Measurements from ENCODE around the gene ERICH6. TPM values are rescaled to one million over a fixed set of nuclear protein-coding genes. Genes with fewer than 3 reads are reported as not detected.

The ERICH6 gene
- total RNA-seq, 1 experiment from 2014 or later: not detected

DNA sequence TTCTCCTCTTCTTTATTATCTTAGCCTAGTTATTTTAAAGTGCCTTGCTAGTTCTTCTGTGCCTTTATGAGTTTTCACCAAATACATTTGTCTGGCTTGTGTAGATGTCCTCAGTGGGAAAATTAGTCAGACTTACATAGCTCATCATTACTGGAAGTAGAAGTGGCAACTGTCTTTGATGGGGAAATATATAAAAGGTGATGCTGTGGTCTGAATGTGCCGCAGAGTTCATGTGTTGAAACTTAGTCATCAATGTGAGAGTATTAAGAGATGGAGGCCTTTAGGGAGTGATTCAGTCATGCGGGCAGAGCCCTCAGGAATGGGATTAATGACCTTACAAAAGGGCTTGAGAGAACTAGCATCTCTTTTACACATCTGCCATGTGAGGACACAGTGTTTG is 6.4 kb upstream of the ERICH6 start:
- Histone ChIP-seq H4K20me1 (ENCODE audit: insufficient read depth) (no peaks in the 10 kb centered on the region), H3K27me3 (ENCODE audit: insufficient read depth, low read depth) (no peaks in the 10 kb centered on the region), H3K4me3 (no peak overlapping the region), H3K9me3 (ENCODE audit: insufficient read depth, low read depth) (peaks cover 19% of the 10 kb centered on the region), H3K4me2 (no peak overlapping the region), H2AFZ (no peak overlapping the region), H3F3A (ENCODE audit: insufficient read depth, low read depth) (no peaks in the 10 kb centered on the region), H3K36me3 (ENCODE audit: low read depth) (no peaks in the 10 kb centered on the region), H3K4me1 (replicated peaks; ENCODE audit: insufficient read depth) (no peaks in the 10 kb centered on the region), H3K79me2 (ENCODE audit: low read depth) (no peaks in the 10 kb centered on the region), H3K27ac (no peak overlapping the region), H3K9me2 (ENCODE audit: insufficient read depth) (no peaks in the 10 kb centered on the region)
- DNase-seq: no peak
- BruUV-seq (replicated peaks): no TSS peak
- intact Hi-C loops (cut with micrococcal nuclease; ENCODE audit: unreplicated experiment): no loop called here
- POLR2A ChIA-PET (ENCODE audit: unreplicated experiment): no interaction called here
- no peak for TF ChIP-seq EZH2 (IDR thresholded peaks at IDR 0.05; ENCODE audit: low read depth)
- TF ChIP-seq, protein P1, sequence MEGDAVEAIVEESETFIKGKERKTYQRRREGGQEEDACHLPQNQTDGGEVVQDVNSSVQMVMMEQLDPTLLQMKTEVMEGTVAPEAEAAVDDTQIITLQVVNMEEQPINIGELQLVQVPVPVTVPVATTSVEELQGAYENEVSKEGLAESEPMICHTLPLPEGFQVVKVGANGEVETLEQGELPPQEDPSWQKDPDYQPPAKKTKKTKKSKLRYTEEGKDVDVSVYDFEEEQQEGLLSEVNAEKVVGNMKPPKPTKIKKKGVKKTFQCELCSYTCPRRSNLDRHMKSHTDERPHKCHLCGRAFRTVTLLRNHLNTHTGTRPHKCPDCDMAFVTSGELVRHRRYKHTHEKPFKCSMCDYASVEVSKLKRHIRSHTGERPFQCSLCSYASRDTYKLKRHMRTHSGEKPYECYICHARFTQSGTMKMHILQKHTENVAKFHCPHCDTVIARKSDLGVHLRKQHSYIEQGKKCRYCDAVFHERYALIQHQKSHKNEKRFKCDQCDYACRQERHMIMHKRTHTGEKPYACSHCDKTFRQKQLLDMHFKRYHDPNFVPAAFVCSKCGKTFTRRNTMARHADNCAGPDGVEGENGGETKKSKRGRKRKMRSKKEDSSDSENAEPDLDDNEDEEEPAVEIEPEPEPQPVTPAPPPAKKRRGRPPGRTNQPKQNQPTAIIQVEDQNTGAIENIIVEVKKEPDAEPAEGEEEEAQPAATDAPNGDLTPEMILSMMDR (conservative IDR thresholded peaks at IDR 0.05): no peak
- CTCF ChIA-PET: no interaction called here

DNA sequence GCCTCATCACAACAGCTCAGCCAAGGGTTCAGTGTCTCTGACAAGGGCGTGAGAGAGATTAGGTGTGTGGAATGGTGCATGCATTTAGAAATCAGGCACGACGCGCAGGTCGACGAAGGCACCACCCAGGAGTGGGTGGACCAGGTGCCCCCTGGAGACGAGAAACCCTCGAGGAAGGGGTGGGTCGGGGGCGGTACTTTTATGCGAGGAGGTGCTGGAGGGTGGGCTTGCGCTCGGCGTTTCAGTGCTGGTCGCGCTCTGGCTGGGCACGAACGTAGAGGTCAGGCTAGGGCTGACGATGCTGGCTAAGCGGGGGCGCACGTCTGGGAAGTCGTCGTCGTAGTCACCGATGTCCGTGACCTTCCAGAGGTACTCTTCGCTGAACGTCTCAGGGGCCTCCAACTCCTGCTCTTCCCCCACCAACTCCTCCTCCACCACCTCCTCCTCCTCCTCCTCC is 393 bp downstream of the ERICH6 start:
- TF ChIP-seq, protein P1 (conservative IDR thresholded peaks at IDR 0.05): no peak
- TF ChIP-seq EZH2 (IDR thresholded peaks at IDR 0.05; ENCODE audit: low read depth): no peak
- Histone ChIP-seq H3F3A (ENCODE audit: insufficient read depth, low read depth) (peaks cover 16% of the 10 kb centered on the region), H3K9me3 (ENCODE audit: insufficient read depth, low read depth) (peaks cover 4% of the 10 kb centered on the region; the same call in 1 of the 2 replicates), H3K4me1 (replicated peaks; ENCODE audit: insufficient read depth) (no peaks in the 10 kb centered on the region), H4K20me1 (ENCODE audit: insufficient read depth) (no peaks in the 10 kb centered on the region), H3K4me2 (peak overlapping the region; percentile 91), H3K27me3 (ENCODE audit: insufficient read depth, low read depth) (no peaks in the 10 kb centered on the region), H3K9me2 (ENCODE audit: insufficient read depth) (no peaks in the 10 kb centered on the region), H3K27ac (no peak overlapping the region), H3K36me3 (ENCODE audit: low read depth) (no peaks in the 10 kb centered on the region), H3K79me2 (ENCODE audit: low read depth) (no peaks in the 10 kb centered on the region), H2AFZ (peak overlapping the region; percentile 93), H3K4me3 (peak overlapping the region; percentile 72)
- CTCF ChIA-PET: interaction anchor here (0.6 to 0.7 kb wide), 3 partner anchors 122 to 796 kb away, joined by 4 to 29 read pairs (median 11); no protein-coding TSS in a partner anchor
- DNase-seq: no peak
- TSS peak; percentile 75 for BruUV-seq (replicated peaks)
- POLR2A ChIA-PET (ENCODE audit: unreplicated experiment): interaction anchor here (0.7 to 1.1 kb wide), 3 partner anchors 104 to 733 kb away, joined by 5 to 48 read pairs (median 15); no protein-coding TSS in a partner anchor
- intact Hi-C loops (cut with micrococcal nuclease; ENCODE audit: unreplicated experiment): loop anchor here (1.0 to 5.0 kb wide), 2 partner anchors 100 to 156 kb away; partner anchors contain the start of genes EIF2A, SELENOT and SERP1

DNA sequence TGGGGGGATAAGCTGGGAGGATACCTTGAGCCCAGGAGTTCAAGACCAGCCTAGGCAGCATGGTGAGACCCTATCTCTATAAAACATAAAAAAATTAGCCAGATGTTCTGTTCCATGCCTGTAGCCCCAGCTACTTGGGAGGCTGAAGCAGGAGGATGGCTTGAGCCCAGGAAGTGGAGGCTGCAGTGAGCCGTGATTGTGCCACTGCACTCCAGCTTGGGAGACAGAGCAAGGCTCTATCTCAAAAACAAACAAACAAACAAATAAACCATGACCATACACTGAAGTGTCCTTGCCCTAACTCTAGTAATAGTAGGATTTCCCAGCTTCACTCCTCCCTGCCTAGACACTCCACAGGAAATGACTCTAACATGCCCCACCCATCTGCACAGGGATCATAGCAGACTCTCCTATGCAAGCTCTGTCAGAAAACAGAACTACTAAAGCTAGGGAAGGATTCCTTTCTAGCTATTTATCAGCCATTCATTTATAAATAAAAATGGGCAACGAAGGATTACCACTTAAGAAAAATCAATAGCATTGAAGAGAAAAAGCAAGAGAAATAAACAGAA is 4.6 kb downstream of the ERICH6 start:
- DNase-seq: no peak
- H3K27ac ChIP-seq: no peak overlapping the region
- no peak overlapping the region for H2AFZ ChIP-seq
- H3K4me3 ChIP-seq: no peak overlapping the region
- no peaks in the 10 kb centered on the region for H3K79me2 ChIP-seq (ENCODE audit: low read depth)
- no peaks in the 10 kb centered on the region for H3K4me1 ChIP-seq (replicated peaks; ENCODE audit: insufficient read depth)
- H3K4me2 ChIP-seq: no peak overlapping the region
- BruUV-seq (replicated peaks): no TSS peak
- peaks cover 16% of the 10 kb centered on the region for H3F3A ChIP-seq (ENCODE audit: insufficient read depth, low read depth)
- ChIA-PET POLR2A (ENCODE audit: unreplicated experiment) (interaction anchor here (0.6 kb wide), 1 partner anchor 149 kb away, joined by 4 read pairs; no protein-coding TSS in a partner anchor), CTCF (no interaction called here)
- H3K9me3 ChIP-seq (ENCODE audit: insufficient read depth, low read depth): no peaks in the 10 kb centered on the region
- H3K9me2 ChIP-seq (ENCODE audit: insufficient read depth): no peaks in the 10 kb centered on the region
- H3K27me3 ChIP-seq (ENCODE audit: insufficient read depth, low read depth): no peaks in the 10 kb centered on the region
- intact Hi-C loops (cut with micrococcal nuclease; ENCODE audit: unreplicated experiment): no loop called here
- H4K20me1 ChIP-seq (ENCODE audit: insufficient read depth): no peaks in the 10 kb centered on the region
- TF ChIP-seq EZH2 (IDR thresholded peaks at IDR 0.05; ENCODE audit: low read depth): no peak
- no peaks in the 10 kb centered on the region for H3K36me3 ChIP-seq (ENCODE audit: low read depth)

Data from PC-9 (cell line).